ENCODE results near the gene FOXK2. TPM values are rescaled to one million over a fixed set of nuclear protein-coding genes. Genes with fewer than 3 reads are reported as not detected.
"Not testable (repeated sequence)": the region's sequence is repeated elsewhere in the genome, so short reads cannot be mapped to it uniquely, and the experiment has no call there.

FOXK2 gene
- total RNA-seq, 1 experiment from 2014 or later: 45.9 TPM

DNA sequence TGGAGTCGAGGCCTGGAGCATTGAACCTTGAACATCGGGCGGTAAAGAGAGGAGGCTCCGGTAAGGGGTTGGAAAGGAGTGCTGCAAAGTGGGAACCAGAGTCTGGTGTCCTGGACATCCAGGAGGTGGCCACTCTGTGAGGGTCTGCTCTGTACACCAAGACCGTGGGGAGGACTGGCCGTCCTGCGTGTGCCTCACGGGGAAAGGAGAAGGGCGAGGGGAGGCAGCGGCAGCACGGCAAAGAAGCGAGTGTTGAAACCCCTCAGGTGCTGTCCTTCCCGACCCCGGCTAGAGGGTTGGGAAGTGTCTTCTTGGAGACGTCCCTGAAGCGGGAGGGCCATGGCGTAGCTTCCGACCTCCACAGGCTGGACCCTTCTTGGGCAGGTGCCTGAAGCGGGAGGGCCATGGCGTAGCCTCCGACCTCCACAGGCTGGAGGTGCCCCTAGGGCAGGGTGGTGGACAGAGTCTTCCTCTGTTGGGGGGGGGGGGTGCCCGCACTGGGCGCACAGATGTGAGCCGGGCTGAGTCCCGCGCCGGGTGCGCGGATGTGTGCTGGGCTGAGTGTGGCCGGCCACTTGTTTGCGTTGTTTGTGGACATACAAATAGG, 42.0 kb downstream of the FOXK2 start:
- DNase-seq (ENCODE audit: extremely low read depth, low read depth): no peak

DNA sequence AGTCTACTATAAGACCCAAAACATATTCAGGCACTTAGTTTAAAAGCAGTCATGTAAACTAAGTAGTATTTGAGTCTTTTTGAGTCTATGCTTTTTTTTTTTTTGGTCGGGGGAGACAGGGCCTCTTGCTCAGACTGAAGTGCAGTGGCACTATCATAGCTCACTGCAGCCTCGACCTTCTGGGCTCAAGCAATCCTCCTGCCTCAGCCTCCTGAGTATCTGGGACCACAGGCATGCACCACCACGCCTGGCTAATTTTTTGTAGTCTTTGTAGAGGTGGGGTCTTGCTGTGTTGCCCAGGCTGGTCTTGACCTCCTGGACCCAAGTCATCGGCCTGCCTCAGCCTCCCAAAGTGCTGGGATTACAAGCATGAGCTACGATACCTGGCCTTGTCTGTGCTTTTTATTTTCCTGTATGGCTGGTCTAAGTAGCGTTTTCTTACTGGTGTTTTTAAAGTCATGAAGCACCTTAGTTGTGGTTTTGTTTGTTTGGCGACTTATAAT, 43.2 kb downstream of the FOXK2 start:
- not testable (repeated sequence) for DNase-seq (ENCODE audit: extremely low read depth, low read depth)

DNA sequence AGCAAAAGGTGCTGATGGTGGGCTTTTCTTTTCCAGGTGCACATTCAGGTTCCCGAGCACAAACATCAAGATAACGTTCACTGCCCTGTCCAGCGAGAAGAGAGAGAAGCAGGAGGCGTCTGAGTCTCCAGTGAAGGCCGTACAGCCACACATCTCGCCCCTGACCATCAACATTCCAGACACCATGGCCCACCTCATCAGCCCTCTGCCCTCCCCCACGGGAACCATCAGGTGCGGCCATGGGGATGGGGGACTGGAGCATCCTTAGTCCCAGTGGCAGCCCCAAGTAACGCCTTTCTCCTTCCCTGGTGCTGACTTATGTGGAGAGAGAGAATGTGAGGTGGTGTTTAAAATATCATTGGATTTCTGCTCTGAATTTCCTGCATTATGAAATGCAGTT, 43.8 kb downstream of the FOXK2 start:
- no peak for DNase-seq (ENCODE audit: extremely low read depth, low read depth)

DNA sequence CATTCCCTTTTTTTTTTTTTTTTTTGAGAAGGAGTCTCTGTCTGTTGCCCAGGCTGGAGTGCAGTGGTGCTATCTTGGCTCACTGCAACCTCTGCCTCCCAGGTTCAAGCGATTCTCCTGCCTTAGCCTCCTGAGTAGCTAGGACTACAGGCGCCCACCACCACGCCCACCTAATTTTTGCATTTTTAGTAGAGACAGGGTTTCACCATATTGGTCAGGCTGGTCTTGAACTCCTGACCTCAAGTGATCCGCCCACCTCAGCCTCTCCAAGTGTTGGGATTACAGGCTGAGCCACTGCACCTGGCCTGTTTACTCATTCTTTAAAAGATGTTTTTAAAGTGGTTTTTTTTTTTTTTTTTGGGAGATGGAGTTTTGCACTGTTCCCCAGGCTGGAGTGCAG, 44.2 kb downstream of the FOXK2 start:
- DNase-seq (ENCODE audit: extremely low read depth, low read depth): not testable (repeated sequence)

DNA sequence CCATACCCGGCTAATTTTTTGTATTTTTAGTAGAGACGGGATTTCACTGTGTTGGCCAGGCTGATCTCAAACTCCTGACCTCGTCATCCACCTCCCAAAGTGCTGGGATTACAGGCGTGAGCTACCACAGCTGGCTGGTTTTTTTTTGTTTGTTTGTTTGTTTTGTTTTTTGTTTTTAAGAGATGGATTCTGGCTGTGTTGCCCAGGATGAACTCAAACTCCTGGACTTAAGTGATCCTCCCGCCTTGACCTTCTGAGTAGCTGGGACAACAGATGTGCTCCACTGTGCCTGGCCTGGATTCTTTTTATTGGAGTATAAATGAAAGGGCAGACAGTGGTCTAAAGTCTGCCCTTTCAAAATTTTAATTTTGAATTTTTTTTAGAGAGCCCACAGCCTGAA, 44.7 kb downstream of the FOXK2 start:
- DNase-seq (ENCODE audit: extremely low read depth, low read depth): no peak

DNA sequence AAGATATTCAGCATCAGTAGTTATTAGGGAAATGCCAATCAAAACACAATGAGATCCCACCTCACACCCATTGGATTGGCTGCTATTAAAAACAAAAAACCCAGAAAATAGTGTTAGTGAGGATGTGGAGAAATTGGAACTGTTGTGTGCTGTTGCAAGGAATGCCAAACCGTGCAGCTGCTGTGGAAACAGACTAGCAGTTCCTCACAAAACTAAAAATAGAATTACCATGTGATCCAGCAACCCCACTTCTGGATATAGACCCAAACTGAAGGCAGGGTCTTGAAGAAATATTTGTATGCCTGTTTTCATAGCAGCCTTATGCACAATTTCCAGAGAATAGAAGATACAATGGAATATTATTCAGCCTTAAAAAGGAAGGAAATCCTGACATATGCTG, 46.0 kb downstream of the FOXK2 start:
- no peak for DNase-seq (ENCODE audit: extremely low read depth, low read depth)

DNA sequence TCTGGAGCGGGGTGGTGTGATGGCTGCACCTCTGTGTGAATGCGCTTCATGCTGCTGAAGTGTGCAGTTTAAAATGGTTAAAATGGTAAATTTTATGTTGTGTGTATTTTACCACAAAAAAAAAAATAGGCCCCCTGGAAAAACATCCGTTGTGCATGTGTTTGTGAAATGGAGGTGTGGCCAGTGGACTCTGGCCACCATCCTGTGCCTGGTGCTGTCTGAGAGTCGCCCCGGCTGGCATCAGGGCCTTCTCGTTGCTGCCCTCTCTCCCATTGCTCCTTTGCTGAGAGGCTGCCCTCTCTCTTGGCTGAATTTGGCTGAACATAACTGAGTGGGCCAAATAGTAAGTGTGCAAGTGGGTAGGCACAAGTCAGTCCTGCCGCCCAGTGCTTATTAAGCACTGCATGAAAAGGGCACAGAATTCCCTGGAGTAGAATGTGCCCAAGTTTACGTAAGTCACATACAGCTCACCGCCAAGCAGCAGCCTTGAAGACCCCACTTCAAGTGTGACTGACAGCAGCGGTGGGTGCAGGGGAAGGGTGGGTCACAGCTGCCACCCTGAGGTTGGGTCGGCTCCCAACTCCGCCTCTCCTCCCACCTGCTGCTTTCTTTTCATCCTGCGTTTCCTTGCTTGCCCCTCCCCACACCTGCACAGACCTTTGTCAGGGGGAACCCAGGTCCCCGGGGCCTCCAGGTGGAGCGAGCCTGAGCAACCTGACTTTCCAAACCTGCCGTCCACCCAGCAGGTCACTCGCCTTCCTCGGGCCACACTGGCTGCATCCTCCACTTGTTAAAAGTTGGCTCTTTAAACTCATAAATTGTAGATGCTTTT, 46.8 kb downstream of the FOXK2 start:
- no peak for DNase-seq (ENCODE audit: extremely low read depth, low read depth)

DNA sequence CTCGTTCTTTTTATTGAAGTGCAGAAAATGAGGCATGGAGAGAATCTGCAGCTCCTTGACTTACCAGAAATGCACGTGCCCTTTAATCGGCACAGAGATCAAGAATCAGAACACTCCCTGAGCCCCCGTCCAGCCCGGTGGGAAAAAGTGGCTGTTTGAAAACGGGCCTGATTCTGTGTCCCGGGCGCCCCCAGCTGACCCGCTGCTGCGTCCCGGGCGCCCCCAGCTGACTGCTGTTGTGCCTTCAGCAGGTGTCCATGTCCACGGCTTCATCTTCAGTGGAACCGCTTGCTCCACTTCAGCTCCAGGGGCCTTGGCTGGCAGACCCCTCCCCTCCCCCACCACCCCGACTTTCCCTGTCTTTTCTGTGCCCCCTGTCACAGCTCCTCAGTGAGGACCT, 47.8 kb downstream of the FOXK2 start:
- no peak for DNase-seq (ENCODE audit: extremely low read depth, low read depth)

DNA sequence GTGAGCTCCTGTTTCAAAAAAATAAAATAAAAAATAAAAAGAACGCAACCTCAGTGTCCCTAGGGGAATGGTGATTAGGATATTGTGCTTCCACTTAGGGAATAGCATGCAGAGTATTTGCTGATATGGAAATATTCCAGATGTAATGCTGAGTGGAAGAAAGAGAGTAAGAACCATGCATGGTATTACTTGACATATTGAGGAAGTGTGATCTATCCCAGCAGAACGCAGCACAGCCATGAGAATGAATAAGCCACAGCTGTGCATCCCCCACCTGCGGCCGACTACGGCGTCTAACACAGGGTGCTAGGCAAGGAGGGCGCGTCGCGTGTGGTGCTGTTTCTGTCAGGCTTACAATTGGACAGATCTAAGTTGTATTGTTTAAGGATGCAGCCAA, 49.5 kb downstream of the FOXK2 start:
- no peak for DNase-seq (ENCODE audit: extremely low read depth, low read depth)

DNA sequence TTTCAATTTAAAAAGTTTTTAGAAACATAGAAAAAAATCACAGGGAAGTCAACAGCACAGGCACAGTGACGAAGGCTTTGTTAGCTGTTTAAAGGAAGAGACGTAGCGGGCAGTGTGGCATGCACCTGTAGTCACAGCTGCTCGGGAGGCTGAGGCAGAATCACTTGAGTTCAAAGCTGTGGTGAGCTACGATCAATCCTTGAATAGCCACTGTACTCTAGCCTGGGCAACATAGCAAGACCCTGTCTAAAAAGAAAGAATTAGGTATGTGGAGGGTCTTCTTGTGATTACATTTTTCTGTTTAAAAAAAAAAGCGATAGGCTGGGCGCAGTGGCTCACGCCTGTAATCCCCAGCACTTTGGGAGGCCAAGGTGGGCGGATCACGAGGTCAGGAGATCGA, 50.1 kb downstream of the FOXK2 start:
- no peak for DNase-seq (ENCODE audit: extremely low read depth, low read depth)

DNA sequence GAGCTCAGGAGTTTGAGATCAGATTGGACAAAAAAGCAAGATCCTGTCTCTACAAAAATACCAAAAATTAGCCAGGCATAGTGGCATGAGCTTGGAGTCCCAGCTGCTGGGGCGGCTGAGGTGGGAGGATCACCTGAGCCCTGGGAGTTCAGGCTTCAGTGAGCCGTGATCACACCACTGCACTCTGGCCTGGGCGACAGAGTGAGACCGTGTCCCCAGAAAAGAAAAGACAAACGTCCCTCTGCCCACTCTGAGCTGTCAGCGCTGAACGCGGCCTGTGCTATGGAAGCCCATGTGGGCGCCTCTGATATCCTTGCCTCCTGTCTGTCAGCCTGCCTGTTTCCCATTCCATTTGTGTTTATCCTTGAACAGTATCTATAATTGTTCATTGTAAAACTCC, 50.7 kb downstream of the FOXK2 start:
- no peak for DNase-seq (ENCODE audit: extremely low read depth, low read depth)

DNA sequence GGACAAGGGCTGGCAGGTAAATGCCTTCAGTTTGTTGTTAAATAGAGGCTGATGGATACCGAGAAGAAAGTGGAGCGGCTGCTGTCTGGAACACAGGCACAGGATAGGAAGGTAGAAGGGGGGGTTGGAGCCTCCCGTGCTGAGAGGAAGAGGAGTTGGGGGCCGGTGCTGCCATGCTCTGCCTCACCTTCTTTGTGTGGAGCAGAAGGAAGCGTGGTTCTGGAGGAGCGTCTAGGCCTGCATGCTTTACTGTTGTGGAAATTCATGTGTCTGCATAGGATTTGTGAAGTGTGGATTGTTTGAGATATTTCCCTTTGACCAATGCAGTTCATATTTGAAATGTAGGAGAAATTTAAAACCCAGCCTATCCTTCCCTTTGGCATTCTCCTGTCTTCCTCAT, 52.3 kb downstream of the FOXK2 start:
- DNase-seq (ENCODE audit: extremely low read depth, low read depth): no peak

DNA sequence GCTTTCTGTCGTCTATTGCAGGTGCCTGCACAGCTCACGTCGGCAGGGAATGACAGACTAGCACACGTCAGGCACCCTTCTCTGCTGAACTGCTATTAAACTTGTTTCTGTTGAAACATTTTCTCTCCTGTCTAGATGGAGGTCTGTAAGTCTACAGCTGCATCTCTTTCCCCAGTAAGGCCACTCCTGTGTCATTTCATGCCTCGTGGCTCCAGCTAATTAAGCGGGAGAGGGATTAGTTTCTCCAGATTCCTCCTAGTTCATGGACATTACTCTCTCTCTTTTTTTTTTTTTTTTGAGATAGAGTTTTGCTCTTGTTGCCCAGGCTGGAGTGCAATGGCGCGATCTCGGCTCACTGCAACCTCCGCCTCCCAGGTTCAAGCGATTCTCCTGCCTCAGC, 54.5 kb downstream of the FOXK2 start:
- DNase-seq (ENCODE audit: extremely low read depth, low read depth): no peak

DNA sequence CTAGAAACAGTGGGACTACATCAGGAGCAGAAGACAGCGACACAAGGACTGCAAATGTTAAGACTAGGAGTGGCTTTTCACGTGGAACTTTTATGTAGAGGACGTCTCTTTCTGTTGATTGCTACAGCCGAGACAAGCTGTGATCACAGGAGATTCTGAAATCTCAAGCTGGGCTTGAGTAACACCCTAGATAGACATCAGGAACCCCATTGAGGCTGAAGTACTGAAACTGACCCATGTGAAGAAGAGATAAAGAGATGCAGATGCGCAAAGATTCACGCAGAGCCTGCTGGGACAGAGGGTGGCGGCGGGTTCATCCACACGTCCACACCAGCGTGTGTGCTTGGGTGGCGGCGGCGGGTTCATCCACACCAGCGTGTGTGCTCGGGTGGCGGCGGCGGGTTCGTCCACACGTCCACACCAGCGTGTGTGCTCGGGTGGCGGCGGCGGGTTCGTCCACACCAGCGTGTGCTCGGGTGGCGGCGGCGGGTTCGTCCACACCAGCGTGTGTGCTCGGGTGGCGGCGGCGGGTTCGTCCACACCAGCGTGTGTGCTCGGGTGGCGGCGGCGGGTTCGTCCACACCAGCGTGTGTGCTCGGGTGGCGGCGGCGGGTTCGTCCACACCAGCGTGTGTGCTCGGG, 56.2 kb downstream of the FOXK2 start:
- not testable (repeated sequence) for DNase-seq (ENCODE audit: extremely low read depth, low read depth)

DNA sequence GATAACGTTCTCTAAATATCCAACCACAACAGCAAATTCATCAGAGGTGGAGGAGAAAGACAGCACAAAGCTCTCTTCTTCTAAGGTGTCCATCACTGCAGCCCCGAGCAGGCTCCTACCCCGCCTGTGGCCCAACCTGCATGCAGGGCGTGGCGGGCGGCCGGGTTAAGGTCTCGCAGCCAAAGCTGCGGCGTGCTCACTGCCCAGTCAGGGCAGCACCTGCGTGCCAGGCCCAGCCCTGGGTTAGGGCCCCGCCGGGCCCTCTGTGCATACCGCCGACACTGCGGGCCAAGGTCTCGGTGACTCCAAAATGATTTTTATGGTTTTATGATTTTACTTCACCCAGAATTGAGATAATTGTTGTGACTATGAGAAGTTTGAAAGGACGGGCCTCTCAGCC, 57.8 kb downstream of the FOXK2 start:
- DNase-seq (ENCODE audit: extremely low read depth, low read depth): no peak

DNA sequence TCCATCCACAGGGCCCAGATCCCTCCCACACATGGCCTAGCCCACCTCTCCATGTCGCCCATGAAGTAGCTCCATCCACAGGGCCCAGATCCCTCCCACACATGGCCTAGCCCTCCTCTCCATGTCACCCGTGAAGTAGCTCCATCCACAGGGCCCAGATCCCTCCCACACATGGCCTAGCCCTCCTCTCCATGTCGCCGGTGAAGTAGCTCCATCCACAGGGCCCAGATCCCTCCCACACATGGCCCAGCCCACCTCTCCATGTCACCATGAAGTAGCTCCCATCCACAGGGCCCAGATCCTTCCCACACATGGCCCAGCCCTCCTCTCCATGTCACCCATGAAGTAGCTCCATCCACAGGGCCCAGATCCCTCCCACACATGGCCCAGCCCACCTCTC, 60.4 kb downstream of the FOXK2 start:
- not testable (repeated sequence) for DNase-seq (ENCODE audit: extremely low read depth, low read depth)

DNA sequence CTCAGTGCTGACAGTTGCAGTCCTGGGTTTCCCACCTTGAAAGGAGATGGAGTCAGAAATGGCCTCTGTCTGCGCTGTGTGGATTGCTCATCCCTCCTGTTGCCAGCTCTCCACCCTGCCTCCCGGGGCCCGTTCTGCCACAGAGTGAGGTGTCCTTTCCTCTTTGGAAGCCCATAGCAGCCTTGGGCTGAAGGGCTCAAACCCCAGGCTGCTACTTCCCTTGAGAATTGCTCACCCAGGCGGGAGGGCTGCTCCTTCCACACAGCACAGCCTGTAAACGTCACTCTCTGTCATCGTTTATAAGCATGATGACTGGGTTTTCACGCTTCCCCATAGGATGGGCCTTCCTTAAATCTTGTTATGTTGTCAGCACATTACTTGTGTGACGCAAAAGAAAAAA, 62.7 kb downstream of the FOXK2 start:
- DNase-seq (ENCODE audit: extremely low read depth, low read depth): no peak

DNA sequence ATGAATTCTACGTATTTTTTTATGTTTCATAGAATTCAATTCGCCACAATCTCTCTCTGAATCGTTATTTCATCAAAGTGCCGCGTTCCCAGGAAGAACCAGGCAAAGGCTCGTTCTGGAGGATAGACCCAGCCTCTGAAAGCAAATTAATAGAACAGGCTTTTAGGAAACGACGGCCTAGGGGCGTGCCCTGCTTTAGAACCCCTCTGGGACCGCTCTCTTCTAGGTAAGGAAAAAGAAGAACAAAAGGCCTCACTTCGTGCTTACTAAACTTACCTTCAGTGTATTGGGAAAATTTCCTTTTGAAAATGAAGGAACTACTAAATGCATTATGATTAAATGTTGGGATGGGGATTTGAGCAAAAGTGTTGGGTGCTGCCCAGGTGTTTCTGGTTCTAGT, 63.2 kb downstream of the FOXK2 start:
- DNase-seq (ENCODE audit: extremely low read depth, low read depth): no peak

DNA sequence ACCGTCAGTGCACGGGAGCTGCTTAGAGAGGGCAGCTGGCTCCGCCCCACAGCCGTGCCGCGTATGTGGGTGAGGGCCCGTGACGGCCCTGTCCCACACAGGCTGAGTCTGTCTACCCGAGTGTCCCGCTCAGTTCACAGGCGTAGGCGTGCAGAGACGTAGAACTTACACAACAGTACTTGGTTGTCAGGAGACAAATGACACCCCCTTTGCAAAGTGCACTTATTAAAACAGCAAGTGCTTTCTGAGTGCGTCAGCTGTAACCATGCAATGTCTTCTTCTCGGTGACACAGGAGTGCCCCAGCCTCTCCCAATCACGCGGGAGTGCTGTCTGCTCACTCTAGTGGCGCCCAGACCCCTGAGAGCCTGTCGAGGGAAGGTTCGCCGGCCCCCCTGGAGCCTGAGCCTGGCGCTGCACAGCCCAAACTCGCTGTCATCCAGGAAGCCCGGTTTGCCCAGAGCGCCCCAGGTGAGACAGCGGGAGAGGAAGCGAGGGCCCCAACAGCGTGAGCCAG, 64.2 kb downstream of the FOXK2 start:
- DNase-seq (ENCODE audit: extremely low read depth, low read depth): no peak

DNA sequence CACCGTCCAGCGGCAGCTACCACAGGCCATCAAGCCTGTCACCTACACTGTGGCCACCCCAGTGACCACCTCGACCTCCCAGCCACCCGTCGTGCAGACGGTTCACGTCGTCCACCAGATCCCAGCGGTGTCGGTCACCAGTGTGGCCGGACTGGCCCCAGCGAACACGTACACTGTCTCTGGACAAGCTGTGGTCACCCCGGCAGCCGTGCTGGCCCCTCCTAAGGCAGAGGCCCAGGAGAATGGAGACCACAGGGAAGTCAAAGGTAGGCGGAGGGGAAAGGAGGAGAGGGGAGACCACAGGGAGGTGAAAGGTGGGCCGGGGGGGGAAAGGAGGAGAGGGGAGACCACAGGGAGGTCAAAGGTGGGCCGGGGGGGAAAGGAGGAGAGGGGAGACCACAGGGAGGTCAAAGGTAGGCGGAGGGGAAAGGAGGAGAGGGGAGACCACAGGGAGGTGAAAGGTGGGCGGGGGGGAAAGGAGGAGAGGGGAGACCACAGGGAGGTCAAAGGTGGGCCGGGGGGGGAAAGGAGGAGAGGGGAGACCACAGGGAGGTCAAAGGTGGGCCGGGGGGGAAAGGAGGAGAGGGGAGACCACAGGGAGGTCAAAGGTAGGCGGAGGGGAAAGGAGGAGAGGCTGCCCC, 66.5 kb downstream of the FOXK2 start:
- DNase-seq (ENCODE audit: extremely low read depth, low read depth): not testable (repeated sequence)

DNA sequence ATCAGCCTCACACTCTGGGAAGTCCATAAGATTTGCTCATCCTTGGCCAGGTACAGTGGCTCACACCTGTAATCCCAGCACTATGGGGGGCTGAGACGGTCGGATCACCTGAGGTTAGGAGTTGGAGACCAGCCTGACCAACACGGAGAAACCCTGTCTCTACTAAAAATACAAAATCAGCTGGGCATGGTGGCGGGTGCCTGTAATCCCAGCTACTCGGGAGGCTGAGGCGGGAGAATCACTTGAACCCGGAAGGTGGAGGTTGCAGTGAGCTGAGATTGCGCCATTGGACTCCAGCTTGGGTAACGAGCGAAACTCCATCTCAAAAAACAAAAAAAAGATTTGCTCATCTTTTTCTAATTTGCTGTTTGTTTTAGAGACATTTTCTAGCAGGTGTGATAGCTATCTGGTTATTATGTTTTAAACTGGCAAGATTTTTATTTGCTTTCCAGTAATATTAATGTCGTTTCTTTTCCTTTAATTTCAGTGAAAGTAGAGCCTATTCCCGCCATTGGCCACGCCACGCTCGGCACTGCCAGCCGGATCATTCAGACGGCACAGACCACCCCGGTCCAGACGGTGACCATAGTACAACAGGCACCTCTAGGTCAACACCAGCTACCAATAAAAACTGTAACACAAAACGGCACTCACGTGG, 67.2 kb downstream of the FOXK2 start:
- no peak for DNase-seq (ENCODE audit: extremely low read depth, low read depth)
